ENCODE results near the gene ZNF132.
"Not testable (repeated sequence)": the region's sequence is repeated elsewhere in the genome, so short reads cannot be mapped to it uniquely, and the experiment has no call there.

Gene ZNF132

GRCh38 chr19:58406818-58407657 lies 32.9 kb downstream of the ZNF132 start:
- peak in 3 of 4 experiments; percentile 11 to 41 (median 31) for DNase-seq

- DNase-seq, result not testable (repeated sequence)
These were observed 36.0 kb downstream of the ZNF132 start for GRCh38 chr19:58403920-58404478.

- no peak for DNase-seq
These were observed 38.0 kb downstream of the ZNF132 start for GRCh38 chr19:58401840-58402421.

GRCh38 chr19:58400916-58401839 lies 38.8 kb downstream of the ZNF132 start:
- peak; percentile 100 for DNase-seq

- DNase-seq, result no peak
These were observed 39.5 kb downstream of the ZNF132 start for GRCh38 chr19:58400316-58400915.

GRCh38 chr19:58399903-58400302 lies 40.0 kb downstream of the ZNF132 start:
- no peak for DNase-seq

- no peak for DNase-seq
These were observed 41.4 kb downstream of the ZNF132 start for GRCh38 chr19:58398545-58398944.

- no peak for DNase-seq
These were observed 41.9 kb downstream of the ZNF132 start for GRCh38 chr19:58398087-58398486.

GRCh38 chr19:58397533-58398037 lies 42.4 kb downstream of the ZNF132 start:
- no peak for DNase-seq

- no peak for DNase-seq
These were observed 43.0 kb downstream of the ZNF132 start for GRCh38 chr19:58396691-58397532.

- peak in 1 of 4 experiments; percentile 18 for DNase-seq
These were observed 43.9 kb downstream of the ZNF132 start for GRCh38 chr19:58395979-58396627.

GRCh38 chr19:58395220-58395978 lies 44.6 kb downstream of the ZNF132 start, which contains the start of gene RNF225:
Gene RNF225, plus strand, starts transcription at chr19:58395656. Its CDS starts 434 bp downstream, at chr19:58396090.
- DNase-seq, result no peak

GRCh38 chr19:58394821-58395219 lies 45.1 kb downstream of the ZNF132 start:
- peak in 1 of 4 experiments; percentile 1 for DNase-seq

GRCh38 chr19:58393725-58394033 lies 46.3 kb downstream of the ZNF132 start:
- no peak for DNase-seq

- no peak for DNase-seq
These were observed 46.8 kb downstream of the ZNF132 start for GRCh38 chr19:58392945-58393724.

- peak in 1 of 4 experiments; percentile 2 for DNase-seq
These were observed 51.8 kb downstream of the ZNF132 start for GRCh38 chr19:58388175-58388526.

- DNase-seq, result peak in 1 of 4 experiments; percentile 9
These were observed 52.4 kb downstream of the ZNF132 start for GRCh38 chr19:58387338-58388174.
